ENCODE results near the gene NDUFS8.

Gene NDUFS8

DNA sequence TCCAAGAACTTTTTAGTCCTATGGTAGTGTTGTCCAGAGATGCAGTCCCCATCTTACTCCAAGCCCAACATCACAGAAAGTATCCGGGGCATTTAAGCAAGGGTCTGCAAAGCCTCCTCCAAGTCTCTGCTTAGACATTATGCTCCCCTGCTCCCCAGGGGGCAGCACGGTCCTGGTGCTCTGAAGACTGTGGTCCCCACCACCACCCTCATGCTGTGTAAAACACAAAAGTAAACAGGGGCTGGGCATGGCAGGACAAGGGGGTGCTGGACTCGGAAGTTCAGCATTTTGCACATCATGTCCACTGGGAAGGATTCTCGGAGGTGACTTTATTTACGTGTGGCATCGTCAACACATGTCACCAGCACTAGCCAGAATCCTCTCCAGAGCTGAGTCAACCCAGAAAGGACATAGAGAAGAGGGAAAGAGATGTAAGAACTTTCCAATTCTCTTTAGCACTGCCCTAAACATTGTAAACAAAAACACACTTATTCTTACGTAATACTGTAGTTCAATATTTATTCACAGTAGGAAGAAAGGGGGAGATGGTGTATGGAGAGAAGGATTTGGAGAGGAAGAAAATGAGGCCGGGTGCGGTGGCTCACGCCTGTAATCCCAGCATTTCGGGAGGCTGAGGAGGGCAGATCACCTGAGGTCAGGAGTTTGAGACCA lies 46.0 kb downstream of the NDUFS8 start:
- DNase-seq (ENCODE audit: extremely low read depth in 1 of 2, low read depth in 1 of 2): no peak

DNA sequence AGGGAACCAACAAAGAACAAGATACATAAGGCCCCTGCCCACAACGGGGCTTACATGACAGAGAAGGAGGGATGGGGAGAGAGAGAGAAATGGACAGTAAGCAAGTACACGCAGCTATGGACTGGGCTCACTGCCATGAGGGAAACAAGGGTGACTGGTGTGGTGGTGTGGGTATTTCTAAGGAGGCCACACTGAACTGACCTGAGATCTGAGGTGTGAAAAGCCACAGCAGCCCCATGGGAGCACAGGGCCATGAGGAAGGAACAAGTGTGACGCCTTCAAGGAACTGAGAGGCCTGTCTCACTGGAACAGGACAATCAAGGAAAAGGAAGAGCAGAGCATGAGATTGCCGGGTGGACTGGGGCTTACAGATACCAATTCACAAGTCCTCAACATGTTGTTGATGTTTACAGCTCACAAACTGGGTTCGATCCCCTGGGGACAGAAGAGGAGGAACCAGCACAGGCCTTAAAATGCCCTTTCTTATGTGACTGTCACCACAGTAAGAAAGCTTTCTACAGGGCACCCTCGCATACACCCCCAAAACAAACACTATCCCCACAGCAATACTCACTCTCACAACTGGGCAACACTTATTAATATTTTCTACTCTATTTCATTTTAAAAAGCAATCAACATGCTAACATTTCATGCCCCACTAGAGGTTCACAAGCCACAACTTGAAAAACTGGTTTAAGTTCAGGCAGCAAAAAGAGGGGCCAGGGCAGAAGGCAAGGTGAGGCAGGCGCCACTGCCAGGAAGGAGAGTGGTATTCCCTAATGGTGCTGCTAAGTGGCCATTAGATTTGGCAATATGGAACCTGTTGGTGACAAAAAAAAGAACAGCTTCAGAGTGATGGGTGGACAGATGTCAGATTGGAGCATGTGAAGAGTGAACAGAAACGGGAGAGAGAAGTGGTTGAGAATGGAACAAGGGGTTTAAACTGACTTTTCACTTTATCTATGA lies 47.4 kb downstream of the NDUFS8 start:
- DNase-seq (ENCODE audit: extremely low read depth in 1 of 2, low read depth in 1 of 2): no peak

DNA sequence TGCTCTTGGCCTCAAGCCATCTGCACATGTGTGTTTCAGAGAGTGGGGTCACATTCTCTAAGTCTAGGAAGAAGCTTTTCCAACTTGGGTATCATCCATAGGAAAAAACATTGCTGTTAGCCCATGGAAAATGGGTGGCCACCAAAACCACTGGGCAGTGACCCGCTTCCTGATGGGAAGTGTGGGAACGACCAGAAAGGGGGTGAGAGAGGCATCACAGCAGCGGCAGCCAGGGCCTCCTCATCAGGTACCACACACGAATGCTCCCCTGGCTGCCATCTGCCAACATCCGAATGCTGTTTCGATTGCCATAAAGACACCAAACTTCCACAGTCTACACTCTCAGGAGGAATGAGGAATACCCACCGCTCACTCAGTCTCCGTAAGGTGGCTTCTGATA lies 50.4 kb downstream of the NDUFS8 start:
- DNase-seq (ENCODE audit: extremely low read depth in 1 of 2, low read depth in 1 of 2): no peak

DNA sequence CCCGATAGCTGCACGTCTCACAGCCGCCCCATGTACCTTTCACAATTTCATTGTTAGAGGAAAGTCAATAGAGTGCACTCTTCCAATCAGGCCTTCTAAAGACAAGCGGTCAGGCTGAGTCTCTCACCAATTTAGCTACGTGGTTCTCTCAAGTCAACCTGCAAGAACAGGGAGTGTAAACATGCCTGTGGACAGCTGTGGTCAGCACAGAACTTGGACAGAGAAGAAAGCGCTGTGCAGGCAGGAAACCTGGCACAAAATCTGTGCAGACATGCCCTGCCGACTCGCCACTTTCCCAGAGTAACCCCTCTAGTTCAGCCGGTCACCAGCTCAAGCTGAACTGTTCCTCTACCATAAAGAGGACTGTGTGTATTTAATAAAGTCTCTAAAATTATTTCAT lies 51.2 kb downstream of the NDUFS8 start:
- no peak for DNase-seq (ENCODE audit: extremely low read depth in 1 of 2, low read depth in 1 of 2)

DNA sequence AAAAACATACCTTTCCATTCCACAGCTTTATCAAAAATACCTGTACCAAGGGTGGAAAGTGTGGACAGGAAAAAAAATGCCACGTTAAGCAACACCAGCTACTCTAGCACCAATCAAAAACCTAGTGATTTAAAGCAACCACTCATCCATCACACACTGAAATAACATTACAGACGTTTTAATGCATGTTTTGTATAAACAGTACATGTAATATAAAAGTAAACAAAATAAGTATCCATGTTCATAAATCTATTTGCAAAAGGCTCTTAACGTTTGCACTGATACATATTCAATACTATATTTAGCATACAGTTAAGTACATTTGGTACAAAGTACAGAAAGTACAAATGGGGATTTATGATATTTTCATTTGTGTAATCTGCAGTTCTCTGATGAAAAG lies 52.0 kb downstream of the NDUFS8 start:
- DNase-seq (ENCODE audit: extremely low read depth in 1 of 2, low read depth in 1 of 2): no peak

DNA sequence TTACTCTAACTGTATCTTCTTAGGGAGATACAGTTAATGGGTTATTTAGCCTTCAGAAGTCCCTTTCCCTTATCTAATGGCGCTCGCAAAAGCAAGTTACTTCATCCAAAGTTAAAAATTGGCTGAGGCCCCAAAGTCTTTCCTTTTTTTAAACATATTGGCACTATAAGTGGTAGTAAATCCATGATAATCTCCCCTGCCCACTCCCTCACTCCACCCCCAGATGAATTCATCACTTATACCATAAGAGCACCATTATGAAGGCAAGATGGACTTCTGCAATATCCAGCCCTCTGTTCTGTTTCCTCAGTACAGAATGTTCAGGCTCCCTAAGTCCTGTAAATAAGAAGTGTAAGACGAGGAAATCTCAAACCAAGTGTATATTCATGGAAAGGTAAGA lies 53.0 kb downstream of the NDUFS8 start:
- DNase-seq (ENCODE audit: extremely low read depth in 1 of 2, low read depth in 1 of 2): no peak
